Measurements from ENCODE around the gene RNF213. TPM values are rescaled to one million over a fixed set of nuclear protein-coding genes. Genes with fewer than 3 reads are reported as not detected.

RNF213 gene
- total RNA-seq, 1 donor from 2014 or later, result 80.5 TPM

DNA sequence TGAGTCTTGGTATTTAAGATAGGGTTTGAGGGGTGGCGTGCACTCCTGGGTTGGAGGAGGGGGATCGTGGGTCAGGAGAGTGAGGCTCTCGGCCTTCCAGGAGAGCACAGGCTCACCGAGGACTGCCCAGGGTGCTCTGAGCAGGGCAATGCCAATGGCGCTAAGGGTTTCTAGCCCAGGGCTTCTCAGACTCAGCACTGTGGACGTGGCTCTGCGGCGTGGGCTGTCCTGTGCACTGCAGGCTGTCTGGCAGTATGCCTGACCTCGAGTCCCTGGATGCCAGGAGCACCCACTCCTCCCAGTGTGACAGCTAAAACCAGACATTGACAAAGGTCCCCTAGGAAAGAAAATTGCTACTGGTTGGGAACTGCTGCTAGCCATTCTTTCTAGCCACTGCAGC, 117.1 kb downstream of the RNF213 start:
- DNase-seq (ENCODE audit: low read depth), result no peak
- H3K4me3 ChIP-seq (ENCODE audit: low read depth, low read length), result no peak overlapping the region
- TF ChIP-seq, protein P1, sequence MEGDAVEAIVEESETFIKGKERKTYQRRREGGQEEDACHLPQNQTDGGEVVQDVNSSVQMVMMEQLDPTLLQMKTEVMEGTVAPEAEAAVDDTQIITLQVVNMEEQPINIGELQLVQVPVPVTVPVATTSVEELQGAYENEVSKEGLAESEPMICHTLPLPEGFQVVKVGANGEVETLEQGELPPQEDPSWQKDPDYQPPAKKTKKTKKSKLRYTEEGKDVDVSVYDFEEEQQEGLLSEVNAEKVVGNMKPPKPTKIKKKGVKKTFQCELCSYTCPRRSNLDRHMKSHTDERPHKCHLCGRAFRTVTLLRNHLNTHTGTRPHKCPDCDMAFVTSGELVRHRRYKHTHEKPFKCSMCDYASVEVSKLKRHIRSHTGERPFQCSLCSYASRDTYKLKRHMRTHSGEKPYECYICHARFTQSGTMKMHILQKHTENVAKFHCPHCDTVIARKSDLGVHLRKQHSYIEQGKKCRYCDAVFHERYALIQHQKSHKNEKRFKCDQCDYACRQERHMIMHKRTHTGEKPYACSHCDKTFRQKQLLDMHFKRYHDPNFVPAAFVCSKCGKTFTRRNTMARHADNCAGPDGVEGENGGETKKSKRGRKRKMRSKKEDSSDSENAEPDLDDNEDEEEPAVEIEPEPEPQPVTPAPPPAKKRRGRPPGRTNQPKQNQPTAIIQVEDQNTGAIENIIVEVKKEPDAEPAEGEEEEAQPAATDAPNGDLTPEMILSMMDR (conservative IDR thresholded peaks at IDR 0.05; ENCODE audit: low read depth, low read length), result no peak

GRCh38 chr17:80379348-80379747, 118.7 kb downstream of the RNF213 start:
- no peak overlapping the region for H3K4me3 ChIP-seq (ENCODE audit: low read depth, low read length)
- DNase-seq (ENCODE audit: low read depth), result no peak
- TF ChIP-seq, protein P1 (conservative IDR thresholded peaks at IDR 0.05; ENCODE audit: low read depth, low read length), result no peak

DNA sequence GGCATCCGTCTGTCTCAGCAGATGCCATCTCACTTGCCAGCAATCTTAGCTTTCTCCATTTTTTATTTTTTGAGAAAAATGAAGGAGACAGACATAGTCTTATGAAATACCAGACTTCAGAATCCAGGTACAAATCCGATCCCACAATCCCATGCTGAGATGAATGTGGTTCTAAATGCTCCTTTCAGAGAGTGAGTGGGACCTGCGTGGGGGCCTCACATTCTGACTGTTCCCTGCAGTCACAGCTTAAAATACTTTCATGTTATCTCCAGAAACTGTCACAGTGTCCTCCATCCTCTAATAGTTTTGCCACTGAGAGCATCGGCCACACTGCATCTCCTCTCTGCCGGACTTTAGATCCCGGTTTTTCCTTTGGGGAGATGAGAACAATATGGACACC, 119.4 kb downstream of the RNF213 start:
- no peak for DNase-seq (ENCODE audit: low read depth)
- TF ChIP-seq, protein P1 (conservative IDR thresholded peaks at IDR 0.05; ENCODE audit: low read depth, low read length), result no peak
- no peak overlapping the region for H3K4me3 ChIP-seq (ENCODE audit: low read depth, low read length)

GRCh38 chr17:80380555-80381002, 119.9 kb downstream of the RNF213 start:
- TF ChIP-seq, protein P1 (conservative IDR thresholded peaks at IDR 0.05; ENCODE audit: low read depth, low read length), result no peak
- no peak overlapping the region for H3K4me3 ChIP-seq (ENCODE audit: low read depth, low read length)
- DNase-seq (ENCODE audit: low read depth), result no peak

DNA sequence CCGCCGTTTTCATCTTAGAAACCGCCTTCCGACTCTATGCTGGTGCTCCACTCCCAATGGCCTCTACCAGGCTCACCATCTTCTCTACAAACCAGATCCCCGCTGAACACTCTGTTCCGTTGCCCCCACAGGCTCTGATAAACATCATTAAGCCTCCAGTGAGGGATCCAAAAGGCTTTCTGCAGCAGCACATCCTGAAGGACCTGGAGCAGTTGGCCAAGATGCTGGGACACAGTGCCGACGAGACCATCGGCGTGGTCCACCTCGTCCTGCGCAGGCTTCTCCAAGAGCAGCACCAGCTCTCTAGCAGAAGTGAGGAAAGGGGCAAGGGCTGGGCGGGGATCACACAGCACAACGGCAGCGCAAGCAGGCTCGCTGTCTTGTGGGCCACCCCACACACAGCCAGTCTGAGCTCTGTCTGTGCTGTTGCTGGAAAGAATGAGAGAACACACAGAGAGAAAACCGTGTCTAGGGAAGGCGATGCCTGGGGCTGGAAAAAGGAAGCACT, 120.8 kb downstream of the RNF213 start:
- DNase-seq (ENCODE audit: low read depth), result no peak
- TF ChIP-seq, protein P1 (conservative IDR thresholded peaks at IDR 0.05; ENCODE audit: low read depth, low read length), result no peak
- H3K4me3 ChIP-seq (ENCODE audit: low read depth, low read length), result no peak overlapping the region

DNA sequence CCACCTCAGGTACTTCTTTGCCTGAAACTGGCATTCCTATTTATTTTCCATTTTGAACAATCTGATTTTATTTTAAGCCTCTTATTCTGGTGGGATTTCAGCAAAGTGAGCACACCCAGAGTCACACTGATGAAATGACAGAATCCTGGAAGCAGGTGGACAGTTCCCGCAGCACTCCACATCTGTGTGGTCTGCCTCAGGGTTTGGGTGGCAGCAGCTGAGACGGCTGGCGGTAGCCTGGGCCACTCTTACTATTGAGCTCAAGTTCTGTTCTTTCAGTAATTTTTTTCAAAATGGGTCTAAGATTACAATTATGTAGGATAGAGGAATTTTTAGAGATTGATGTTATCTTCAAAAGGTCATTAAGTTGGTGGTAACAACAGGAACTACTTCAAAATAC, 121.8 kb downstream of the RNF213 start:
- no peak for DNase-seq (ENCODE audit: low read depth)
- TF ChIP-seq, protein P1 (conservative IDR thresholded peaks at IDR 0.05; ENCODE audit: low read depth, low read length), result no peak
- H3K4me3 ChIP-seq (ENCODE audit: low read depth, low read length), result no peak overlapping the region

DNA sequence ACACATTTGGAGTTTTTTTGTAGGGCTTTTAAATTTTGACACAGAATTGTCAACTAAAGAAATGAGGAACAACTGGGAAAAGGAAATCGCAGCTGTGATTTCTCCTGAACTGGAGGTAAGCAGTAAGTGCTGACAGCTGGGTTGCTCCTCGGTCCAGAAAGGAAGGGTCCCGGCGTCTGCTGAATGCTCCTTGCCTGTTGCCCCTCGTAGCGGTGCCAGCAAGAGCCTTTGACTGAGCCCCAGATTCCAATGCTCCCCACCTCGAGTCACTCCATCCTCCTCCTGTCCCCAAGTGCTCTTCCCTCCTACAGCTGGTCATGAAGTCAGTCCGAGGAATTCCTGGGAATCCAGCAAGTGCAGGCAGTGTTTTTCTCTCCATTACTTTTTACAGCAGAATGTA, 122.3 kb downstream of the RNF213 start:
- no peak for DNase-seq (ENCODE audit: low read depth)
- no peak overlapping the region for H3K4me3 ChIP-seq (ENCODE audit: low read depth, low read length)
- TF ChIP-seq, protein P1 (conservative IDR thresholded peaks at IDR 0.05; ENCODE audit: low read depth, low read length), result no peak
